WTC11 (cell line): Measurements from ENCODE around the gene MTA3. TPM values are rescaled to one million over a fixed set of nuclear protein-coding genes. Genes with fewer than 3 reads are reported as not detected.

ENCODE experiments used
- ATAC-seq: fragments of 200-7000 bp; cut with Tn5 transposase; 2 replicates; pipeline ENCODE4 v1.10.0; 2021; ENCODE audit warnings: mild to moderate bottlenecking, moderate library complexity
- CTCF ChIA-PET: fragments of 300-600 bp; sonication (Branson Sonifier 250); formaldehyde crosslinking; loops from one replicate; lab custom pipeline; 2021; ENCODE audit warnings: antibody characterized with exemption; lab: Charles Lee
- POLR2A ChIA-PET: fragments of 350-600 bp; sonication (Branson Sonifier 250); formaldehyde crosslinking; loops from one replicate; lab custom pipeline; 2021; ENCODE audit warnings: antibody characterized with exemption; lab: Charles Lee
- DNase-seq: peaks from one replicate; pipeline ENCODE4 v3.0.0; 2021; ENCODE audit warnings: low spot score
- H3K27ac Mint-ChIP-seq: 2 replicates; pipeline ENCODE4 v1.8.0; 2021; ENCODE audit warnings: mixed read lengths
- H3K27me3 Mint-ChIP-seq: 2 replicates; pipeline ENCODE4 v1.8.0; 2021; ENCODE audit warnings: low read depth, mild to moderate bottlenecking, moderate library complexity, mixed read lengths
- H3K36me3 Mint-ChIP-seq: 2 replicates; pipeline ENCODE4 v1.8.0; 2021; ENCODE audit warnings: mixed read lengths
- H3K4me1 Mint-ChIP-seq: 2 replicates; pipeline ENCODE4 v1.8.0; 2022; ENCODE audit warnings: mixed read lengths
- H3K4me3 Mint-ChIP-seq: 2 replicates; pipeline ENCODE4 v1.8.0; 2021; ENCODE audit warnings: mild to moderate bottlenecking, moderate library complexity, mixed read lengths
- H3K9me3 Mint-ChIP-seq: 2 replicates; pipeline ENCODE4 v1.8.0; 2021; ENCODE audit warnings: mixed read lengths
- CREB1 ChIP-seq: sonication (generic); formaldehyde crosslinking; IDR thresholded peaks from 2 replicates; pipeline ENCODE4 v1.8.0; 2023; ENCODE audit warnings: mild to moderate bottlenecking, missing genetic modification reagents
- E2F5 ChIP-seq: sonication (generic); formaldehyde crosslinking; IDR thresholded peaks from 2 replicates; pipeline ENCODE4 v1.8.1; 2022; ENCODE audit warnings: mild to moderate bottlenecking, moderate library complexity, missing genetic modification reagents
- ESRRA ChIP-seq: sonication (generic); formaldehyde crosslinking; IDR thresholded peaks from 2 replicates; pipeline ENCODE4 v1.8.1; 2022; ENCODE audit warnings: mild to moderate bottlenecking, missing genetic modification reagents, borderline replicate concordance
- ETV6 ChIP-seq: sonication (generic); formaldehyde crosslinking; IDR thresholded peaks from 2 replicates; pipeline ENCODE4 v1.8.1; 2022; ENCODE audit warnings: mild to moderate bottlenecking, missing genetic modification reagents
- FOXK1 ChIP-seq: sonication (generic); formaldehyde crosslinking; IDR thresholded peaks from 2 replicates; pipeline ENCODE4 v1.8.0; 2022; ENCODE audit warnings: mild to moderate bottlenecking, moderate library complexity, missing genetic modification reagents
- GABPB1 ChIP-seq: sonication (generic); formaldehyde crosslinking; IDR thresholded peaks from 2 replicates; pipeline ENCODE4 v1.8.1; 2023; ENCODE audit warnings: mild to moderate bottlenecking, missing genetic modification reagents
- GTF2I ChIP-seq: fragments of 250-450 bp; sonication (Bioruptor Pico); conservative IDR thresholded peaks from 2 replicates; pipeline ENCODE4 v1.4.0; 2021; ENCODE audit warnings: mild to moderate bottlenecking
- KAT7 ChIP-seq: sonication (generic); formaldehyde crosslinking; IDR thresholded peaks from 2 replicates; pipeline ENCODE4 v1.8.1; 2023; ENCODE audit warnings: missing genetic modification reagents, mild to moderate bottlenecking, borderline replicate concordance
- OVOL2 ChIP-seq: fragments of 250-450 bp; sonication (Bioruptor Pico); IDR thresholded peaks from 2 replicates; pipeline ENCODE4 v1.9.0; 2021; ENCODE audit warnings: mild to moderate bottlenecking, borderline replicate concordance
- RELA ChIP-seq: sonication (generic); formaldehyde crosslinking; IDR thresholded peaks from 2 replicates; pipeline ENCODE4 v1.8.1; 2022; ENCODE audit warnings: missing genetic modification reagents, mild to moderate bottlenecking, borderline replicate concordance
- SMAD4 ChIP-seq: sonication (generic); formaldehyde crosslinking; IDR thresholded peaks from 2 replicates; pipeline ENCODE4 v1.8.0; 2022; ENCODE audit warnings: mild to moderate bottlenecking, missing genetic modification reagents
- SP1 ChIP-seq: sonication (generic); formaldehyde crosslinking; conservative IDR thresholded peaks from 2 replicates; pipeline ENCODE4 v1.8.1; 2022; ENCODE audit warnings: missing genetic modification reagents
- TEAD1 ChIP-seq: sonication (generic); formaldehyde crosslinking; IDR thresholded peaks from 2 replicates; pipeline ENCODE4 v1.8.0; 2022; ENCODE audit warnings: mild to moderate bottlenecking, missing genetic modification reagents
- ZNF219 ChIP-seq: sonication (generic); formaldehyde crosslinking; IDR thresholded peaks from 2 replicates; pipeline ENCODE4 v1.8.0; 2023; ENCODE audit warnings: missing genetic modification reagents, mild to moderate bottlenecking, borderline replicate concordance
- ZNF423 ChIP-seq: fragments of 250-450 bp; sonication (Bioruptor Pico); IDR thresholded peaks from 2 replicates; pipeline ENCODE4 v2.1.2; 2022; ENCODE audit warnings: mild to moderate bottlenecking, moderate library complexity
- ZSCAN18 ChIP-seq: fragments of 250-450 bp; sonication (Bioruptor Pico); IDR thresholded peaks from 2 replicates; pipeline ENCODE4 v2.1.2; 2022; ENCODE audit warnings: mild to moderate bottlenecking, moderate library complexity
- total RNA-seq: library from RNA; stranded (reverse); gene quantifications from 3 replicates; pipeline ENCODE4 v1.2.3, GENCODE V29; 2021
- TF ChIP-seq, protein P1 (sequence below): sonication (generic); formaldehyde crosslinking; IDR thresholded peaks from 2 replicates; pipeline ENCODE4 v1.8.0; 2022; ENCODE audit warnings: missing genetic modification reagents
- TF ChIP-seq, protein P2 (sequence below): fragments of 250-450 bp; sonication (Bioruptor Pico); IDR thresholded peaks from 2 replicates; pipeline ENCODE4 v1.9.0; 2021; ENCODE audit warnings: mild to moderate bottlenecking

Gene MTA3
- total RNA-seq, 1 experiment from 2014 or later, result 153 TPM

- TF ChIP-seq, protein P1, sequence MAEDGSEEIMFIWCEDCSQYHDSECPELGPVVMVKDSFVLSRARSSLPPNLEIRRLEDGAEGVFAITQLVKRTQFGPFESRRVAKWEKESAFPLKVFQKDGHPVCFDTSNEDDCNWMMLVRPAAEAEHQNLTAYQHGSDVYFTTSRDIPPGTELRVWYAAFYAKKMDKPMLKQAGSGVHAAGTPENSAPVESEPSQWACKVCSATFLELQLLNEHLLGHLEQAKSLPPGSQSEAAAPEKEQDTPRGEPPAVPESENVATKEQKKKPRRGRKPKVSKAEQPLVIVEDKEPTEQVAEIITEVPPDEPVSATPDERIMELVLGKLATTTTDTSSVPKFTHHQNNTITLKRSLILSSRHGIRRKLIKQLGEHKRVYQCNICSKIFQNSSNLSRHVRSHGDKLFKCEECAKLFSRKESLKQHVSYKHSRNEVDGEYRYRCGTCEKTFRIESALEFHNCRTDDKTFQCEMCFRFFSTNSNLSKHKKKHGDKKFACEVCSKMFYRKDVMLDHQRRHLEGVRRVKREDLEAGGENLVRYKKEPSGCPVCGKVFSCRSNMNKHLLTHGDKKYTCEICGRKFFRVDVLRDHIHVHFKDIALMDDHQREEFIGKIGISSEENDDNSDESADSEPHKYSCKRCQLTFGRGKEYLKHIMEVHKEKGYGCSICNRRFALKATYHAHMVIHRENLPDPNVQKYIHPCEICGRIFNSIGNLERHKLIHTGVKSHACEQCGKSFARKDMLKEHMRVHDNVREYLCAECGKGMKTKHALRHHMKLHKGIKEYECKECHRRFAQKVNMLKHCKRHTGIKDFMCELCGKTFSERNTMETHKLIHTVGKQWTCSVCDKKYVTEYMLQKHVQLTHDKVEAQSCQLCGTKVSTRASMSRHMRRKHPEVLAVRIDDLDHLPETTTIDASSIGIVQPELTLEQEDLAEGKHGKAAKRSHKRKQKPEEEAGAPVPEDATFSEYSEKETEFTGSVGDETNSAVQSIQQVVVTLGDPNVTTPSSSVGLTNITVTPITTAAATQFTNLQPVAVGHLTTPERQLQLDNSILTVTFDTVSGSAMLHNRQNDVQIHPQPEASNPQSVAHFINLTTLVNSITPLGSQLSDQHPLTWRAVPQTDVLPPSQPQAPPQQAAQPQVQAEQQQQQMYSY (CRISPR knock-in tag), result no peak
- TF ChIP-seq RELA (no peak), GABPB1 (CRISPR knock-in tag) (peak; percentile 89), ETV6 (CRISPR knock-in tag) (no peak)
- TF ChIP-seq, all 79 proteins: peak for 11
These were observed 224.3 kb downstream of the MTA3 start, which contains the start of gene HAAO (continued) for GRCh38 chr2:42792583-42793333.

DNA sequence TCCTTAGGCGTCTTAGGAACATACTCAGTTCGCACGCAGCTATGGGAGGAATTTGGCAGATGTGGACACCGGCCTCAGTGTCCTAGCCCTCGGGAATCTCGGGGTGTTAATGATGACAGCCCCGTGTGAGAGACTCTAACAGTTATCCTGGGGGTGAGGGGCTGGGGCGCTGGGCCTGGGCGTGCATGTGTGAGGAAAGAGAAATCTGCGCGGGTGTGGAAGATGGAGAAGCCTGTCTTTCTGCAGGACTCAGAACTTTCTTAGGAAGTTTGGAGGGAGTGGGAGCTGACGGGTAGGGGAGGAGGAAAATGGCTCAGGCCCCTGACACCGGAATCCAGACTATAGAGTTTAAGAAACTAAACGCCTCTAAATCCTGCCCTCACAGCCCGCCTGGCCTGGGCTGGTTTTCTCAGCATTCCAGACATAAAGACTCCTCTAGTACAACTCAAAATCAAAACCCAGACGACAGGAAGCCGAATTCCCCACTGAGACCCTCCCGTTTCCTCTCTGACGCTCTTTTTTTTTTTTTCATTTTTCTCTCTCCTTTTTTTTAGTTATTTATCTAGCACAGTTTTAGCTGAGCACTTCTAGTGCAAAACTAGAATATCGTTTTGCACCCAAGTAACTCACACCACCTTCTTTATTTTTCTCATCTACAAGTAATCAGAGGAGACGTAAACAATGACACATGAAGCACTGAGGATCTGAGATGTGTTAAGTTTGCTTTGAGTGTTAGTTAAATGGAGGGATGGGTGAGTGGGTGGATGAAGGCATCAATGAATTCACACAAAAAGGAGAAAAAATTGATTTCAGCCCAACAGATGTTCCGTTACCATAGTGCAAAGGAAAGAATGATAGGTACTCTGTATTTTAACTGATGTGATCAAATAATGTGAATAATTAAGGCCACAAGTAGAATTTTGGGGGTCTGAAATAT lies 225.2 kb downstream of the MTA3 start:
- ChIA-PET POLR2A (interaction anchor here (0.5 to 2.2 kb wide), 5 partner anchors 17 to 848 kb away, joined by 3 to 15 read pairs (median 5); no protein-coding TSS in a partner anchor), CTCF (interaction anchor here (0.6 to 5.8 kb wide), 19 partner anchors 7 to 652 kb away, joined by 3 to 70 read pairs (median 3); no protein-coding TSS in a partner anchor)
- TF ChIP-seq KAT7 (no peak), SP1 (no peak), E2F5 (CRISPR knock-in tag) (no peak), CREB1 (CRISPR knock-in tag) (no peak)
- Mint-ChIP-seq H3K36me3 (0 out of 2 replicates have a peak, but pooled peaks cover 3% of the 10 kb centered on the region), H3K4me3 (peak overlapping the region; percentile 67), H3K4me1 (peaks cover 39% of the 10 kb centered on the region), H3K27me3 (peaks cover 17% of the 10 kb centered on the region), H3K27ac (peak overlapping the region; percentile 7; the same call in 1 of the 2 replicates), H3K9me3 (peaks cover 7% of the 10 kb centered on the region)
- DNase-seq, result no peak
- peak; percentile 6 for ATAC-seq

DNA sequence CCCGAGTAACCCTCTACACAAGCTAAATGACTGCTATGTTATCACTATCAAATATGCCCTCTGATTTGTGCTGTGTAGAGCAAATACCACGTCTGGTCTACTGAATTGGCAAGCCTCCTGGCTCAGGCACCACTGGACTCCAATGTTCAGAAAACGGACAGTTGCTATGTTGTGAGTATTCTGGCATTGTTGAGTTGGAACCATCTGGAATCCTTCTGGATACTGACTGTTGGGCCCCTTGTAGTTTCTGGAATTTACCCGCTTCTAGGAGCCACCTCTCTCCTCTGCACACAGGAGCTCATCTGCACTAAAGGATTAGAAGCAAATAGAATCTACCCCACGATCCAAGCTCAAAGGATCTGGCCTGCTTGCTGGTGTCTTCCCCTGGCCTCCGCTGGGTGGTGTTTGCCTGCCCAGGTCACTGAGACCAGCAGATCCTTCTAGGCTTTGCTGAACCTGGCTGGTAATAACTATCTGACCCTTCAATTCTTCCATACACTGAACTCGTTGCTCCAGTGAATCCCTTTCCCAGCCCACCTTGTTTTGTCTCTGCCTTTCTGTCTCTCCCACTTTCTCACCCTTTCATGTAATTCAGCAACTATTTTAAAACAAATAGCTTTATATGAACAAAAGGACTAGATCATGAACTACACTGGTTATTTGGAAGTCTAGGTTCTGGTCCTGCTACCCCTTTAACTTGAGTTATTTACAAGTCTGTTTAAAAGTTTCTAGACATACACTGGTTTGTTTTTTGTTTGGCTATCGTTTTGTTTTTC lies 226.0 kb downstream of the MTA3 start:
- ChIA-PET POLR2A (interaction anchor here (0.5 to 2.2 kb wide), 3 partner anchors 16 to 847 kb away, joined by 3 to 15 read pairs (median 3); no protein-coding TSS in a partner anchor), CTCF (interaction anchor here (0.6 to 5.8 kb wide), 18 partner anchors 8 to 653 kb away, joined by 3 to 70 read pairs (median 3); no protein-coding TSS in a partner anchor)
- peaks cover 17% of the 10 kb centered on the region for H3K27me3 Mint-ChIP-seq
- 0 out of 2 replicates have a peak, but pooled peaks cover 3% of the 10 kb centered on the region for H3K36me3 Mint-ChIP-seq
- DNase-seq (peak; percentile 57), ATAC-seq (peak; percentile 68)
- H3K9me3 Mint-ChIP-seq, result peaks cover 7% of the 10 kb centered on the region
- peak overlapping the region; percentile 67 for H3K4me3 Mint-ChIP-seq
- peaks cover 39% of the 10 kb centered on the region for H3K4me1 Mint-ChIP-seq
- no peak for TF ChIP-seq SMAD4 (CRISPR knock-in tag)
- TF ChIP-seq FOXK1 (CRISPR knock-in tag), result no peak
- TF ChIP-seq TEAD1 (CRISPR knock-in tag), result no peak
- no peak for TF ChIP-seq ZSCAN18
- TF ChIP-seq, protein P2, sequence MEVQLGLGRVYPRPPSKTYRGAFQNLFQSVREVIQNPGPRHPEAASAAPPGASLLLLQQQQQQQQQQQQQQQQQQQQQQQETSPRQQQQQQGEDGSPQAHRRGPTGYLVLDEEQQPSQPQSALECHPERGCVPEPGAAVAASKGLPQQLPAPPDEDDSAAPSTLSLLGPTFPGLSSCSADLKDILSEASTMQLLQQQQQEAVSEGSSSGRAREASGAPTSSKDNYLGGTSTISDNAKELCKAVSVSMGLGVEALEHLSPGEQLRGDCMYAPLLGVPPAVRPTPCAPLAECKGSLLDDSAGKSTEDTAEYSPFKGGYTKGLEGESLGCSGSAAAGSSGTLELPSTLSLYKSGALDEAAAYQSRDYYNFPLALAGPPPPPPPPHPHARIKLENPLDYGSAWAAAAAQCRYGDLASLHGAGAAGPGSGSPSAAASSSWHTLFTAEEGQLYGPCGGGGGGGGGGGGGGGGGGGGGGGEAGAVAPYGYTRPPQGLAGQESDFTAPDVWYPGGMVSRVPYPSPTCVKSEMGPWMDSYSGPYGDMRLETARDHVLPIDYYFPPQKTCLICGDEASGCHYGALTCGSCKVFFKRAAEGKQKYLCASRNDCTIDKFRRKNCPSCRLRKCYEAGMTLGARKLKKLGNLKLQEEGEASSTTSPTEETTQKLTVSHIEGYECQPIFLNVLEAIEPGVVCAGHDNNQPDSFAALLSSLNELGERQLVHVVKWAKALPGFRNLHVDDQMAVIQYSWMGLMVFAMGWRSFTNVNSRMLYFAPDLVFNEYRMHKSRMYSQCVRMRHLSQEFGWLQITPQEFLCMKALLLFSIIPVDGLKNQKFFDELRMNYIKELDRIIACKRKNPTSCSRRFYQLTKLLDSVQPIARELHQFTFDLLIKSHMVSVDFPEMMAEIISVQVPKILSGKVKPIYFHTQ, result no peak
- TF ChIP-seq ZNF219 (CRISPR knock-in tag), result no peak
- no peak for TF ChIP-seq ESRRA (CRISPR knock-in tag)
- TF ChIP-seq GTF2I (CRISPR knock-in tag), result no peak
- no peak for TF ChIP-seq OVOL2
- no peak for TF ChIP-seq ZNF423
- no peak overlapping the region; the same call in 1 of the 2 replicates for H3K27ac Mint-ChIP-seq
